GM10266 (cell line): ENCODE results near the gene SALL2.
A peak's percentile ranks its signal among the peaks of the same experiment; 100 is the strongest.

Experiments used
- DNase-seq: peaks from one replicate; pipeline ENCODE4 v3.0.0; 2012; ENCODE audit errors: extremely low spot score
- TF ChIP-seq, protein P1 (sequence below): IDR thresholded peaks from 2 replicates; pipeline ENCODE4 v1.5.1; 2012; ENCODE audit warnings: mild to moderate bottlenecking, low read depth; ENCODE audit not compliant: control insufficient read depth, insufficient read depth; ENCODE audit errors: missing control alignments

The SALL2 gene

DNA sequence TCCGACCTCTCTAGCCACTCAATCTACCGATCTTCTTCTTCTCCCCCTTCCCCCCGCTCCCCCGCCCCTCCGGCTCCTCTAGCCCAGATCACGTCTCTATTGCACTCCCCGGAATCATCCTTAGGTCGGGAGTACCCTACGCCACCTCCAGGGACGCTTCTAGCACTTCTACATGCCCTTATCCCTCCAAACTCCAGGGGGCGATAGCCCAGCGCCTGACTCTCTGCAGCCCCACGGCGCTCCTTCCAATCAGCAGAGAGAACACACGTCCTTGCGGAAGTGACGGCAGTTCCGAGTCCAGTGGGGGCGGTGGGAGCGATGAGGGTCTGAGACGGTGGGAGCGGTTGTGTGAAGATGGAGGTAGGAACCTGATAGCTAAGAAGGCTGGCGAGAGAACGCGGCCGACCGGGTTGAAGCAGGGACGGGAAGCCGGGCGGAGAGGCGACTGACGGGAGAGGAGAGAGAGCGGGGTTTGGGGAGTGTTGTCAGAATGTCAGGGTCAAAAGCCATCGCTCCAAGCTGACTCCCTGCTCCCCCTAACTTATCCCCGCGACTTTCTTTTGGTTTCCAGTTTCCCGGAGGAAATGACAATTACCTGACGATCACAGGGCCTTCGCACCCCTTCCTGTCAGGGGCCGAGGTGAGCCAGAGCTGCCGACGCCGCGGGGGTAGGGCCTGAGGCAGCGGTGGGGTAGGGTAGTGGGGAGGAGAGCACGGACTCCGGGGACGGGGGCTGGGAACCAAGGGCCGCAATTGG is 49.0 kb downstream of the SALL2 start, which contains the start of the genes RAB2B and TOX4:
RAB2B (minus strand) TSS at position 35 of the 757 bp plus-strand sequence. CDS start 87 bp downstream, outside the sequence.
TOX4 (plus strand) TSS at position 271 of the 757 bp plus-strand sequence; CDS start at position 355, 84 bp downstream.
- DNase-seq = peak; percentile 91
- TF ChIP-seq, protein P1, sequence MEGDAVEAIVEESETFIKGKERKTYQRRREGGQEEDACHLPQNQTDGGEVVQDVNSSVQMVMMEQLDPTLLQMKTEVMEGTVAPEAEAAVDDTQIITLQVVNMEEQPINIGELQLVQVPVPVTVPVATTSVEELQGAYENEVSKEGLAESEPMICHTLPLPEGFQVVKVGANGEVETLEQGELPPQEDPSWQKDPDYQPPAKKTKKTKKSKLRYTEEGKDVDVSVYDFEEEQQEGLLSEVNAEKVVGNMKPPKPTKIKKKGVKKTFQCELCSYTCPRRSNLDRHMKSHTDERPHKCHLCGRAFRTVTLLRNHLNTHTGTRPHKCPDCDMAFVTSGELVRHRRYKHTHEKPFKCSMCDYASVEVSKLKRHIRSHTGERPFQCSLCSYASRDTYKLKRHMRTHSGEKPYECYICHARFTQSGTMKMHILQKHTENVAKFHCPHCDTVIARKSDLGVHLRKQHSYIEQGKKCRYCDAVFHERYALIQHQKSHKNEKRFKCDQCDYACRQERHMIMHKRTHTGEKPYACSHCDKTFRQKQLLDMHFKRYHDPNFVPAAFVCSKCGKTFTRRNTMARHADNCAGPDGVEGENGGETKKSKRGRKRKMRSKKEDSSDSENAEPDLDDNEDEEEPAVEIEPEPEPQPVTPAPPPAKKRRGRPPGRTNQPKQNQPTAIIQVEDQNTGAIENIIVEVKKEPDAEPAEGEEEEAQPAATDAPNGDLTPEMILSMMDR = peak; percentile 95

DNA sequence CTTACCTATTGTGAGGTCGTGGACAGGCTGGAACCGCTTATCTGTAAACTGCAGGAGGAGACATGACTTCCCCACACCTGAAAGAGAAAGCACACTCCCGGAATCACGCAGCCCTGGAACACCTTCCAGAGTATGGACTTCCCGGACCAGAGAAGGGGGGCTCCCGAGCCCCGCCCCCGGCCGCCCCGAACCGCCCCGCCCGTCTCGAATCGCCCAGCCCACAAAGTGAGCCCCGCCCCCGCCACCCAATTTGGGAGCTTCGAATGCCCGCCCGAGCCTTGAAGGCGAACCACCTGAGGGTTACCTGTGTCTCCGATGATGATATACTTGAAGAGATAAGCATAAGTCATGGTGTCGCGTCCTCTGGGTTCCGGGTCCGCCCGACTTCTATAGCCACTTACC is 49.6 kb downstream of the SALL2 start:
- no peak for DNase-seq
- TF ChIP-seq, protein P1 = no peak

DNA sequence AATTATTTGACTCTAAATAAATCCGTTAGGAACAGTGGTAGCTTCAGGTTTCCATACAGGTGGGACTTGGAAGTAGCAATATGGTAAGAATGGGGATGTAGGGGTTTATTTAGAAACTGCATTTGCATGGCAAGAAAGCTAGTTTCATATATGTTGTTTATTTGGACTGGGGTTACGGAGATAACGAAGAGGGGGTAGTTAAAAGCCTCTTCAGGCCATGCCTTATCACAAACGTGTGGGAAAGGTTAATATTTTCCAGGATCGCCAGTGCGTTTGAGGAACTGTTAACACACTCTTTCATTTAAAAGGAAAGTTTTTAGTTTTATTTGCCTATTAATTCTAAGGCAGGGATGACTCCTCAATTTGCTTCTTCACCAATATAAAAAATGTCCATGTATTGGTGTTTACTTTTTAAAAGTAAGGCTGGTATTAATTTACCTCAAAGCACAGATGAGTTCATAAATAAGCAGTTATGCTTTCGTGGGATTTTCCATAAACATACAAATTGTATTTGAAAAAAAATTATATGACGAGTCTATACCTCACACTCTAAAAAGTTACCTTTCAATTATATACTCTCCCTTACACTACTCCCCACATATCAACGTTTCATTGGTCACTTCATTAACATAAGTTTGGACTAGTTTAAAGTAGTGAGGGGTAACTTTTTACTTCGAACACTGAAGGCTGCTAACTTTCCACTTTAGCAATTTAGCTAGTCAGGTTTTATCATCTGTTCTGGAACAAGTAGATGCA is 50.2 kb downstream of the SALL2 start:
- no peak for DNase-seq
- TF ChIP-seq, protein P1 = no peak
